ENCODE results near the gene HES6.

Gene HES6

GRCh38 chr2:238235856-238236255, 4.0 kb downstream of the HES6 start:
- no peak for DNase-seq (ENCODE audit: low read depth in 2 of 2)

DNA sequence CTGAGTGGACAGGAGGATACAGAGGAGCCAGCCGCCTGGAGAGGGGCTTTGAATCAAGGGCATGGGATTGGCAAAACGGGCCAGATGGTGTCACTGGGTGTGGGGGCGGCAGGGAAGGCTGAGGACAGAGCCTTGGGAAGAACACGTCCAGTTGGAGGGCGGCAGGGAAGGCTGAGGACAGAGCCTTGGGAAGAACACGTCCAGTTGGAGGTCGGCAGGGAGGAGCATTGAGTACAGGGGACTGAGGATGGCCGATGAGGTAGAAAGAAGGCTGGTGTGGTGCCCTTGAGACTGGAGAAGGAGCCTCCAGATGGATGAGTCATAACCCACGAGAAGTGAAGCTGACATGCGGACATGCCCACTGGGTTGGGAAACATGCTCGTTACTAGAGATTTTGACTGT, 4.5 kb downstream of the HES6 start:
- no peak for DNase-seq (ENCODE audit: low read depth in 2 of 2)

- no peak for DNase-seq (ENCODE audit: low read depth in 2 of 2)
Measured at GRCh38 chr2:238233625-238234024, 6.2 kb downstream of the HES6 start.

DNA sequence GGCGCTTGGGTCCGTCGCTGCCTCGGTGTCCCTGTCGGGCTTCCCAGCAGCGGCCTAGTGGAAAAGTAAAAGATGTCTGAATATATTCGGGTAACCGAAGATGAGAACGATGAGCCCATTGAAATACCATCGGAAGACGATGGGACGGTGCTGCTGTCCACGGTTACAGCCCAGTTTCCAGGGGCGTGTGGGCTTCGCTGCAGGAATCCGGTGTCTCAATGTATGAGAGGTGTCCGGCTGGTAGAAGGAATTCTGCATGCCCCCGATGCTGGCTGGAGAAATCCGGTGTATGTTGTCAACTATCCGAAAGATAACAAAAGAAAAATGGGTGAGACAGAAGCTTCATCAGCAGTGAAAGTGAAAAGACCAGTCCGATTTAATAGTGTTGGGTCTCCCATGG, 8.0 kb downstream of the HES6 start:
- DNase-seq (ENCODE audit: low read depth in 2 of 2), result no peak

GRCh38 chr2:238231251-238231793, 8.5 kb downstream of the HES6 start:
- peak; percentile 55 to 60 for DNase-seq (ENCODE audit: low read depth in 2 of 2)

- no peak for DNase-seq (ENCODE audit: low read depth in 2 of 2)
Measured at GRCh38 chr2:238230699-238231098, 9.1 kb downstream of the HES6 start.

DNA sequence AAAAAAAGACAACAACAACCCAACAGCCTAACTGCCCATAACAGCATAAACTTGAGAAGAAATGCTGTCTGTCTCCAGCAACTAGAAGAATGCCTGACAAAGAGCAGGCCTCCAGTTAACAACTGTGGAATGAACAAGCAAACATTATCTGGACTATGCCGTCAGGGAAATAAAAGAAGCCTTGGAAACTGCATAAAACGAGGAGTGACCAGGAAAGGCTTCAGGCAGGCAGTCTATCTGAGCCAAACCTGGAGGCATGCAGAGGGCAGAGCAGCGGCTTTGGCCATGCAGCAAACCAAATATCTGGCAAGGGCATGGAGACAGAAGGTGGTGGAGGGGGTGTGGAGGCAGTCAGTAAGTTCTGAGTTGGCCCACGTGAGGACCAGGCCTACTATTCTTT, 11.1 kb downstream of the HES6 start:
- DNase-seq (ENCODE audit: low read depth in 2 of 2), result no peak

DNA sequence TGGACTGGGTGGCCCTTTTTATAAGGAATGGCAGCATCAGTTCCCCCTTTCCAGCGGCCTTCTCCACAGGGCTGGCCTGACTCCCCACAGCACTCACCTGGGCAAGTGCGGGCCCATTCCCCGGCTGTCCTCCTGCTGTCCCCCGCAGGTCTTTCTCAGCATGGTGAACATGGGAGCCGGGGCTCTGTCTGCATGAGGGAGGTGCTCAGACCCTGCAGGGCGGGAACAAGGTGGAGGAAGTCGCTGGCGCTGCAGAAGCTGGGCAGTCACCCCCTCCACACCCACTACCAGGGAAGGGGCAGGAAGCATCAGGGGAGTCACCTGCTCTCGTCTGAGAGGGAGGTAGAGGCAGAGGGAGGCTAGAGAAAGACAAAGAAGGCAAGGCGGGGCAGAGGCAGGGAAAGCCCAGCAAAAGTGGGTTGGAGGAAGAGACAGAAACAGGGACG, 12.2 kb downstream of the HES6 start:
- DNase-seq (ENCODE audit: low read depth in 2 of 2), result no peak

GRCh38 chr2:238226698-238227586, 12.9 kb downstream of the HES6 start:
- no peak for DNase-seq (ENCODE audit: low read depth in 2 of 2)

- DNase-seq (ENCODE audit: low read depth in 2 of 2), result no peak
Measured at GRCh38 chr2:238225911-238226697, 13.7 kb downstream of the HES6 start.

- DNase-seq (ENCODE audit: low read depth in 2 of 2), result no peak
Measured at GRCh38 chr2:238225121-238225520, 14.7 kb downstream of the HES6 start.

DNA sequence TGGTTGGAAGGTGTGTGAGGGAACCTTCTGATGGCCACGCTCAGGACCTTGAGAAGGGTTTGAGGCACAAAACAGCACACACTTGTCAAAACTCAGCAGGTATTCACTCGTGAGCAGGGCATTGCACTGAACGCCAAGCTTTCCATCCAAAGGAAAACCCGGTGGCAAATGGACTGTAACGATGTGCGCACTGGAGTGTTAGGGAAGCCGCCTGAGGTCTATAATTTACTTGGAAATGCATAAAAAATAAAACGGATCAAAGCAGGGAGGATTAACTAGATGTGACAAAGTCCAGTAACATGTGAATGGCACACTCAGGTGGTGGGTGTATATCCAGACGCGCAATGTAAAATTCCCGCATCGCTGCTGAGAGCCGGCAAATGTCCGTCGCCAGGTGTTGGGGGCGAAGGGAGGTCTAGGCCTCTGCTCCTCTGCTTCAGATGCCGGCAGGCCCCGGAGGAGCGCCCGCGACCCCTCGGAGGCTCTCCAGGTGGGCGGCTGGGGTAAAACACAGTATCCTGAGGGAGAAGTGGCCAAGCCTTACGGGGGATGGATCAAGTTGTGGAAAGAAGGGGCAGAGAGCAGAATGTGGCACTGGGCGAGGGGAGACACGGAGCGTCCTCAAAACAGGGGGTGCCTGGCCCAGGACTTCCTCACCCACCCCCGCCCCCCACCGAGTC, 15.3 kb downstream of the HES6 start:
- DNase-seq (ENCODE audit: low read depth in 2 of 2), result no peak

DNA sequence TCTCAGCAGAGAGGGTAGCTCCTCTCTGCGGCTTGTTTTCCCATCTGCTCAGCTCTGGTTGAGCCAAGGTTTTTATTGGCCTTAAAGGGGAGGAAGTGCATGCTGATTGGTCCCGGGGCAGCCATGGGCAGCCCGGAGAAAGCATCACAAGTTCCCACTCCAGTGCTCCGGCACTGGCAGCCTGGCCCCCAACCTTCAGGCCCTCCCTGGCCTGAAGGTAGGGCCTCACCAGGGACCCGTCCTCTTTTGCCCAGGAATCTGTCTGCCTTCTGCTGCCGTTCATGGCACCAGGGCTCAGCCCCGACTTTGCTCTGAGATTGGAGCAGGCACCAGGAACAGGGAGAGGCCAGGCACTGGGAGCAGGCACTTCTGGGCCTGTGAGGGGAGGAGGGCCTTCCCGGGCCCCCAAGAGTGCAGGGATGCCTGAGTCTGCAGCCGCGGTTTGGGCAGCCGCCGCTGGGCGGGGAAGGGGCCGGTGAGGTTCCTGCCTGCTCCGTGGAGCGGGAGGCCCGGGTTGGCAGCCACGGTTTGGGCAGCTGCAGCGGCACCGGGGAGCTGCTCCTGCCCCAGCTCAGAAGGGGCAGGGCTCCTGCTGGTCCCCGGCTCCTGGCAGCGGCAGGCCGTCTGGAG, 18.8 kb downstream of the HES6 start:
- DNase-seq (ENCODE audit: low read depth in 2 of 2), result no peak

- DNase-seq (ENCODE audit: low read depth in 2 of 2), result no peak
Measured at GRCh38 chr2:238220274-238220891, 19.5 kb downstream of the HES6 start.

DNA sequence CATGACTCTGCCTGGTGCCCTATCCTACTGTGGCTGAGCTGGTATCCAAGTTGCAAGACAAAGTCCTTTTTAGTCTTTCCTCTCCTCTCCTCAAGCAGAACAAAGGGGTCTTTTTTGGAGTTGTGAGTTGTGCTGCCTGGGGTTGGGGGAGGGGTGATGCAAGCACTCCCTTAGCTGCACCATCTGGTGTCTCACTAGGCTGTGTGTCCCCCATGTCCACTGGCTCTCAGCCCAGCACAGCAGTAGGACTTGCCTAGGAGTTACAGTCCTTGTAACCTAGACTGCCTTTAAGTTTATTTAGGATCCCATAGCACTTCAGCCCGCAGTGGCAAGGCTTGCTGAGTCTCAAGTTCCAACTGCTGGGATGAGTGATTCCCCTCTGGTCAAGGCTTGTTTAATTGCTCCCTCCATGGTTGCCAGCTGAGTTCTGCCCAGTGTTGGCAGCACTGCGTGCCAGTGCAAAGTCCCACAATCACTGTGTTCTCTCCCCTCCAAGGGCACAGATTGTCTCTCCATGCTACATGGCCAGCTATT, 23.1 kb downstream of the HES6 start:
- DNase-seq (ENCODE audit: low read depth in 2 of 2), result no peak

- no peak for DNase-seq (ENCODE audit: low read depth in 2 of 2)
Measured at GRCh38 chr2:238207006-238207405, 32.8 kb downstream of the HES6 start.

- no peak for DNase-seq (ENCODE audit: low read depth in 2 of 2)
Measured at GRCh38 chr2:238203973-238204683, 35.7 kb downstream of the HES6 start.

GRCh38 chr2:238203094-238203972, 36.5 kb downstream of the HES6 start, which contains the start of gene ILKAP:
ILKAP (minus strand) TSS chr2:238203695; CDS start chr2:238203553, 142 bp downstream.
- peak; percentile 73 to 79 for DNase-seq (ENCODE audit: low read depth in 2 of 2)
